ENCODE data around the gene CEP76. TPM values are rescaled to one million over a fixed set of nuclear protein-coding genes. Genes with fewer than 3 reads are reported as not detected.
"Not testable (repeated sequence)": the region's sequence is repeated elsewhere in the genome, so short reads cannot be mapped to it uniquely, and the experiment has no call there.

CEP76 gene
- total RNA-seq, 4 donors from 2014 or later = 8.2 to 10.9 (median 9.5) TPM

DNA sequence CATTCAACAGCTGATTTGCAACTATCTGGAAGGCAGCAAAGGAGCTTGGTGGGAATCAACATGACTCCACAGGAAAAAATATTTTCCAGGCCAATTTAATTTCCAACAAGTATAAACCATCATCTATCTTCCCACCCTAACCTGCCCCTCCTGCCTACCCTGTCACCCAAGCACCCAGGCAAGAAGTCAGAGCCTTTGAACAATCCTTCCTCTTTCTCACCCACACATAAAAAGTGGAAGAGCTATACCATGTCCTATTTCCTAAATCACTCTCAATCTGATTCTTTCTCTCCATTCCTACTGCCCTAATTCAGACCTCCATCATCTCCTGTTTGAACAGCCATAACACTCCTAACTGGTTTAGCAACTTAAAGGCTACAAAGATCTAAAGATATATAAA is 57.3 kb downstream of the CEP76 start:
- ATAC-seq (ENCODE audit: low FRiP score) (no peak), DNase-seq (ENCODE audit: low spot score) (no peak)
- TF ChIP-seq, protein P1, sequence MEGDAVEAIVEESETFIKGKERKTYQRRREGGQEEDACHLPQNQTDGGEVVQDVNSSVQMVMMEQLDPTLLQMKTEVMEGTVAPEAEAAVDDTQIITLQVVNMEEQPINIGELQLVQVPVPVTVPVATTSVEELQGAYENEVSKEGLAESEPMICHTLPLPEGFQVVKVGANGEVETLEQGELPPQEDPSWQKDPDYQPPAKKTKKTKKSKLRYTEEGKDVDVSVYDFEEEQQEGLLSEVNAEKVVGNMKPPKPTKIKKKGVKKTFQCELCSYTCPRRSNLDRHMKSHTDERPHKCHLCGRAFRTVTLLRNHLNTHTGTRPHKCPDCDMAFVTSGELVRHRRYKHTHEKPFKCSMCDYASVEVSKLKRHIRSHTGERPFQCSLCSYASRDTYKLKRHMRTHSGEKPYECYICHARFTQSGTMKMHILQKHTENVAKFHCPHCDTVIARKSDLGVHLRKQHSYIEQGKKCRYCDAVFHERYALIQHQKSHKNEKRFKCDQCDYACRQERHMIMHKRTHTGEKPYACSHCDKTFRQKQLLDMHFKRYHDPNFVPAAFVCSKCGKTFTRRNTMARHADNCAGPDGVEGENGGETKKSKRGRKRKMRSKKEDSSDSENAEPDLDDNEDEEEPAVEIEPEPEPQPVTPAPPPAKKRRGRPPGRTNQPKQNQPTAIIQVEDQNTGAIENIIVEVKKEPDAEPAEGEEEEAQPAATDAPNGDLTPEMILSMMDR (IDR thresholded peaks at IDR 0.05) = no peak

DNA sequence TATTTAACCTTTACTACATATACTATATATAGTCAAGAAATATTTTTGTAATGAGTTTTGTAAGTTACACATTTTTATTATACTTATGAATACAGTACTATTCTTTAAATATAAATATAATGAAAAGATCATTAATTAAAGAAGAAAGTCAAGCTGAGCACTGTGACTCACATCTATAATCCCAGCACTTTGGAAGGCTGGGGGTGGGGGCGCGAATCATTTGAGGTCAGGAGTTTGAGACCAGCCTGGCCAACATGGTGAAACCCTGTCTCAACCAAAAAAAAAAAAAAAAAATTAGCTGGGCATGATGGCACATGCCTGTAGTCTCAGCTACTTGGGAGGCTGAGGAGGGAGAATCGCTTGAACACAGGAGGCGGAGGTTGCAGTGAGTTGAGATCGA is 58.8 kb downstream of the CEP76 start:
- ATAC-seq (ENCODE audit: low FRiP score) = not testable (repeated sequence)

DNA sequence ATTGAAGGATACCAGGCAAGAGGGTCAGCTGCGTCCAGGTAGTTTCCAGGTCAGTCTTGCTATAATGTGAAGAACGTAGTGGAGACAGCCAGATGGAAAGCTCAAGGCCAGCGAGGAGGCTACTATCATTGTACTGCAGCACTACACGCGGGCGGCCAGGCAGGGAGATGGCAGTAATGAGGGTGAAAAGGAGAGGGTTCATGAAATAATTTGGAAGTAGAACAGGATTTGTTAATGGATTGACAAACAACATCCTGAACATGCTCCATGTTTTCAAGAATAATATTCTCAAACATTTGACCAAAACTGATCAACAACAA is 61.7 kb downstream of the CEP76 start:
- TF ChIP-seq, protein P1 (IDR thresholded peaks at IDR 0.05) = no peak
- DNase-seq (ENCODE audit: low spot score) (no peak), ATAC-seq (ENCODE audit: low FRiP score) (no peak)

More for the DNA sequence above, 58.8 kb downstream of the CEP76 start:
- DNase-seq (ENCODE audit: low spot score) = not testable (repeated sequence)

DNA sequence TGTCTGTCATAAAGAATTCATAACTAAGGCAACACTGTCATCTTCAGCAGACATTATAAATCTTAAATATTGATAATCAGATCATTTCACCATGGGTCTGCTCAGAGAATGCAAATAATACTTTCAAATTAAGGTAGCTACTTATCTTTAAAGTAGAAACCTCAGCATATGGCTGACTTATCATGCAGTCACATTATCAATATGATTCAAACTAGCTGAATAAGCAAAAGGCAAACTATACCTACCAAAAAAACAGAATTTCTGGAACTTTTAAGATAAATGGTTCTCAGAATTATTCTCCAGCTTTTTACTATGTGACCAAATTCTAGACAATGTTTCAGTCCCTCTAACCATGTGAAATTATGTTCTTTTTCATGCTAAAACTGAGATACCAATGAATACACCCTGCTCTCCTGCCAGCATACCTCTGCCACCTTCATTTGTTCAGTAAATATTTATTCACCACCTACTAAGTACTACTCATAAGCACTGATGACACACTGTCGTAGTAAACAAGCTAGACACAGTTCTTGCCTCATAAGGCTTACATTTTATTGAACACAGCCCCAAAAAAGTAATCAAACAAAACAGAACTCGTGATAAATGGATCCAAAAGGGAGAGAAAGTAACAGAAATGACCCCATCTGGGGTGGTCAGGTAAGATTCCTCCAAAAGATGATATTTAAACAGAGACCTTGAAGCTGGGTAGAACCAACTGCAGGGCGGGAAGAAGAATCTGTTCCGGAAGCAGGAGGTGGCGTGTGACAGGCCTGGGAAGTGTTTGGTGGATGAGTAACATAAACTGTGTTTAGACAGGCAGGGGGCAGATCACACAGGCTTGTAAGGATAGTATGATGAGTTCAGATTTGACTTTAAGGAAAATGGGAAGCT is 62.3 kb downstream of the CEP76 start:
- DNase-seq (ENCODE audit: low spot score) (no peak), ATAC-seq (ENCODE audit: low FRiP score) (no peak)
- TF ChIP-seq, protein P1 (IDR thresholded peaks at IDR 0.05) = no peak

DNA sequence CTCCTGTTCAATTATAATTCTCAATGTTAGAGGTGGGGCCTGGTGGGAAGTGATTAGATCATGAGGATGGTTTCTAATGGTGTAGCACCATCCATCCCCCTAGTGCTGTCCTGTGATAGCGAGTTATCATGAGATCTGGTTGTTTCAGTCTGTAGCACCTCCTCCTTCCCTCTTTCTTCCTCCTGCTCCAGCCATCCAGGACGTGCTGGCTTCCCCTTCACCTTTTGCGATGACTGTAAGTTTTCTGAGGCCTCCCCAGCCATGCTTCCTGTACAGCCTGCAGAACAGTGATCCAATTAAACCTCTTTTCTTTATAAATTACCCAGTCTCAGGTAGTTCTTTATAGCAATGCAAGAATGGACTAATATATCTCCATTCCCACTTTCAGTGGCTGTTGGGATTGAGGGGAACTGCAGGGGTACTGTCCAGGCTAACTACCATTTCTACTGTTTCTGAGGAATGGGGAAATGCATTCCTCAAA is 63.8 kb downstream of the CEP76 start:
- no peak for ATAC-seq (ENCODE audit: low FRiP score)
- DNase-seq (ENCODE audit: low spot score) = no peak
- TF ChIP-seq, protein P1 (IDR thresholded peaks at IDR 0.05) = no peak

DNA sequence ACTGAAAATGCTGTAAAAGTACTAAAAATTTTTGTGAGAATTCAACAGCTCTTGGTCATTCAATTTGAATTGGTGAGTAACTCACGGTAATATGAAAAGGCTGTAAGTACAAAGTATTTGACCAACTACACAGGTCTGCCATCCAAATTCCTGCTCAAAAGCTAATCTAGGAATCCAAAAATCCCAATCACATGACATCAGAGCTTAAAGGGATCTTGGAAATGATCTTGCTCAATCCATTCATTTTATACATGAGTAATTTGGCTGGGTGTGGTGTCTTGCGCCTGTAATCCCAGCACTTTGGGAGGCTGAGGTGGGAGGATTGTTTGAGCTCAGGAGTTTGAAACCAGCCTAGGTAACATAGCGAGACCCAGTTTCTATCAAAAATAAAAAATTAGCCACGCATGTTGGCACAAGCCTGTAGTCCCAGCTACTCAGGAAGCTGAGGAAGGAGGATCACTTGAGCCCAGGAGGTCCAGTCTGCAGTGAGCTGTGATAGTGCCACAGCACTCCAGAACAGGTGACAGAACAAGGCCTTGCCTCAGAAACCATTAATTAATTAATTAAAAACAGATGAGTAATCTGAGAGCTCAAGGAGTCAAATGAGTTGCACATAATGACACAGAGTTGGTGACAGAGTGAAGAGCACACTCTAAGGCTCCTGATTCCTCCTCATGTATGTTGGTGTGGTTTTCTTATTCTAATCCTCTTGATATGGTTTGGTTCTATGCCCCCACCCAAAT is 64.5 kb downstream of the CEP76 start:
- TF ChIP-seq, protein P1 (IDR thresholded peaks at IDR 0.05) = no peak
- DNase-seq (ENCODE audit: low spot score) (no peak), ATAC-seq (ENCODE audit: low FRiP score) (no peak)

DNA sequence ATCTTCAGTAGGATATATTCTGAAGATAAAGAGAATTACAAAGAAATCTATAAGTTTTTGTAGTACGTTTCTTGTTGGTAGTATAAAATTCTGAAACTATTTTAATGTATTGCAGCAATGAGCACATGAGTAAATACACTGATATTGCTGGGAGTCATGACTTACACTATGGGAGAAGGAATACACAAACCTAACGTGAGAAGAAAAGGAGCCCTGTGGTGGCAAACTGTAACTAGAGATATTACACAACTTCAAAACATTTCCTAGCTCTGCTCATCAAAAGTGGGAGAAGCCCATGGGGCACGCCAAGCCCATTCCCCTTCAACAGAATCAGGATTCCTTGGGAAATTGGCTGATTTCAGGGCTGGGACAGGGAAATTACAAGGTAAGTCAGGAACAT is 65.1 kb downstream of the CEP76 start:
- ATAC-seq (ENCODE audit: low FRiP score) (no peak), DNase-seq (ENCODE audit: low spot score) (no peak)
- TF ChIP-seq, protein P1 (IDR thresholded peaks at IDR 0.05) = no peak

Measured in omental fat pad (tissue), 4 donors.